Measurements from ENCODE around the gene TRA2B. TPM values are rescaled to one million over a fixed set of nuclear protein-coding genes. Genes with fewer than 3 reads are reported as not detected.

TRA2B gene
- total RNA-seq, 4 donors from 2014 or later: 87.1 to 181 (median 129) TPM

- no peak for ATAC-seq
- 63 to 68% methylated on average over 3 of the region's 3 CpGs for WGBS, 2 donors (ENCODE audit: low coverage in 1 of 2)
- Histone ChIP-seq H3K27ac (no peak overlapping the region), H3K4me3 (no peak overlapping the region), H3K27me3 (peaks cover 10% of the 10 kb centered on the region), H3K4me1 (peaks cover 0 to 14% (median 5%) of the 10 kb centered on the region in 3 donors), H3K9me3 (no peaks in the 10 kb centered on the region), H3K36me3 (no peaks in the 10 kb centered on the region)
- TF ChIP-seq POLR2A (IDR thresholded peaks at IDR 0.05): no peak
- no peak for TF ChIP-seq EP300 (IDR thresholded peaks at IDR 0.05)
- TF ChIP-seq POLR2AphosphoS5 (IDR thresholded peaks at IDR 0.05): no peak
Measured at GRCh38 chr3:185982632-185983031, 44.8 kb upstream of the TRA2B start.

DNA sequence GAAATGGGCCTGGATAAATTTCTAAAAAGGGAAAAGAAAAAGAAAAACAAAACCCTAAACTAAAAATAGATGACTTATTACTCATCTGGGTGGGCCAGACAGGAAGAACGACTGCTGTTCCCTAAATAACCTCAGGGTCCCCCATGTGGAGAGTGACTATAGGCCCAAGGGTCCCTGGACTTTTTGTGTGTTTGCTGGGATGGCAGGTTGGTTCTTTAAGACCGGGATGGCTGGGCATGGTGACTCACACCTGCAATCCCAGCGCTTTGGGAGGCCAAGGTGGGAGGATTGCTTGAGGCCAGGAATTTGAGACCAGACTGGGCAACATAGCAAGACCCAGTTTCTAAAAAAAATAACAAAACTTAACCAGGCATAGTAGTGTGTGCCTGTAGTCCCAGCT lies 43.8 kb upstream of the TRA2B start:
- WGBS, 2 donors (ENCODE audit: low coverage in 1 of 2): 0 to 73% methylated on average over 1 to 3 of the region's 3 CpGs
- ATAC-seq: no peak
- no peak overlapping the region for H3K27ac ChIP-seq

GRCh38 chr3:185979721-185980121 lies 41.9 kb upstream of the TRA2B start:
- H3K4me3 ChIP-seq: no peak overlapping the region
- TF ChIP-seq POLR2AphosphoS5 (IDR thresholded peaks at IDR 0.05) (no peak), EP300 (IDR thresholded peaks at IDR 0.05) (no peak), POLR2A (IDR thresholded peaks at IDR 0.05) (no peak), CTCF (IDR thresholded peaks at IDR 0.05) (no peak)
- H3K27ac ChIP-seq: no peak overlapping the region
- H3K36me3 ChIP-seq: no peaks in the 10 kb centered on the region
- 78 to 87% methylated on average over 5 to 8 of the region's 8 CpGs for WGBS, 2 donors (ENCODE audit: low coverage in 1 of 2)
- H3K4me1 ChIP-seq: peaks cover 0 to 14% (median 5%) of the 10 kb centered on the region in 3 donors
- no peak for ATAC-seq
- no peaks in the 10 kb centered on the region for H3K9me3 ChIP-seq
- H3K27me3 ChIP-seq: peaks cover 10% of the 10 kb centered on the region

More for the DNA sequence above, 43.8 kb upstream of the TRA2B start:
- TF ChIP-seq POLR2AphosphoS5 (IDR thresholded peaks at IDR 0.05) (no peak), EP300 (IDR thresholded peaks at IDR 0.05) (no peak), POLR2A (IDR thresholded peaks at IDR 0.05) (no peak), CTCF (IDR thresholded peaks at IDR 0.05) (no peak)
- Histone ChIP-seq H3K27me3 (peaks cover 10% of the 10 kb centered on the region), H3K9me3 (no peaks in the 10 kb centered on the region), H3K36me3 (no peaks in the 10 kb centered on the region), H3K4me3 (no peak overlapping the region), H3K4me1 (peaks cover 0 to 14% (median 5%) of the 10 kb centered on the region in 3 donors)

DNA sequence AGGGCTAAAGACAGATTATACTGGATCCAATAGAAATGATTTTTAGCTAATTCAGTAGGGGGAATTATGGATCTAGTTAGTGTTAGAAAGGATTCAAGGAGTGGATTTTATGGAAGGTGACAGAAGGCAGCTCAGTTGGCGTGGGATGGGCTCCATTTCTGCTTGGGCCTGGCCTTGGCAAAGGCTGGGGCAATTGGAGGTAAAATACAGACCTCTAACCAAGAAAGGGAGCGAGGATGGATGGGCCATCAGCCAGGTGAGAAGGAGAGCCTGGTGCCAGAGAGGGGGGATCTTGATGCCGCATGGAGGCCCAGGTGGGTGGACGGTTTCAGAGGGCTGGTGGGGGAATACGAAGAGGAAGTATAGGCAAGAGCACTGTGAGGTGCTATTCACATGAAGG lies 40.7 kb upstream of the TRA2B start:
- peaks cover 4% of the 10 kb centered on the region for H3K27me3 ChIP-seq
- no peak overlapping the region for H3K4me3 ChIP-seq
- 71 to 72% methylated on average over 5 of the region's 5 CpGs for WGBS, 2 donors (ENCODE audit: low coverage in 1 of 2)
- TF ChIP-seq CTCF (IDR thresholded peaks at IDR 0.05): no peak
- TF ChIP-seq EP300 (IDR thresholded peaks at IDR 0.05): no peak
- TF ChIP-seq POLR2A (IDR thresholded peaks at IDR 0.05): no peak
- no peak for TF ChIP-seq POLR2AphosphoS5 (IDR thresholded peaks at IDR 0.05)
- H3K4me1 ChIP-seq: peaks cover 0 to 3% (median 1%) of the 10 kb centered on the region in 3 donors
- no peak overlapping the region for H3K27ac ChIP-seq
- ATAC-seq: no peak
- H3K9me3 ChIP-seq: no peaks in the 10 kb centered on the region
- H3K36me3 ChIP-seq: no peaks in the 10 kb centered on the region

DNA sequence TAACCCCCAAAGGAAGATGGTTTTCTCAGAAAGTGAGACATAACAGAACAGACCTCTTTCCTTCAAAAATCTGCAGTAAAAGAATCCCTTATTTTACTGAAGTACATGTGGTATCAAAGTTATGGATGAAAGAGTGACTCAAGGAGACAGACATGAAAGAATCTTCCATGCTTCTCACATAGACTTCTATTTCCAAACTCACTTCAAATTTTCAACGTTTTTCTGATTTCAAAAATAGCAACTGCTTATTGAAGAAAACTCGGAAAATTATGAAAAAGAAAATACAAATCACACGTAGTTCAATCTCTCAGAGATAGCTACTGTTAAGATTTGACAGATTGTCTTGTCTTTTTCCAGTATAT lies 39.8 kb upstream of the TRA2B start:
- H3K27ac ChIP-seq: no peak overlapping the region
- no peak for ATAC-seq
- H3K27me3 ChIP-seq: no peaks in the 10 kb centered on the region
- H3K4me3 ChIP-seq: no peak overlapping the region
- 40 to 46% methylated on average over 3 of the region's 3 CpGs for WGBS, 2 donors (ENCODE audit: low coverage in 1 of 2)
- TF ChIP-seq POLR2AphosphoS5 (IDR thresholded peaks at IDR 0.05): no peak
- no peak for TF ChIP-seq EP300 (IDR thresholded peaks at IDR 0.05)
- TF ChIP-seq POLR2A (IDR thresholded peaks at IDR 0.05): no peak
- no peak for TF ChIP-seq CTCF (IDR thresholded peaks at IDR 0.05)
- H3K36me3 ChIP-seq: no peaks in the 10 kb centered on the region
- H3K9me3 ChIP-seq: no peaks in the 10 kb centered on the region
- no peaks in the 10 kb centered on the region for H3K4me1 ChIP-seq

Measured in gastroesophageal sphincter (tissue), 4 donors.